Endothelial cell of umbilical vein (primary cell): Measurements from ENCODE around the gene IFT27. TPM values are rescaled to one million over a fixed set of nuclear protein-coding genes. Genes with fewer than 3 reads are reported as not detected.

Experiments
- BruUV-seq: library from RNA; stranded (reverse); fragments of 400-500 nt; replicated peaks from 2 replicates; lab custom pipeline; 2021; lab: Mats Ljungman, UMichigan
- CTCF ChIA-PET: fragments of 300-600, 350-600 bp; sonication (Branson Sonifier 250); formaldehyde crosslinking; loops from one replicate; lab custom pipeline; 2021; ENCODE audit warnings: antibody characterized with exemption, inconsistent platforms; lab: Charles Lee
- POLR2A ChIA-PET: fragments of 300-600, 350-600 bp; sonication (Branson Sonifier 250); formaldehyde crosslinking; loops from one replicate; lab custom pipeline; 2021; ENCODE audit warnings: antibody characterized with exemption, inconsistent platforms; lab: Charles Lee
- DNase-seq: peaks from one replicate; pipeline ENCODE4 v3.0.0-alpha.2; 2011; ENCODE audit warnings: low read depth, low spot score
- FAIRE-seq: peaks from 2 replicates; lab custom pipeline; 2011; peaks lifted over from hg19 to GRCh38; lab: Jason Lieb, UNC
- H2AFZ ChIP-seq: 2 replicates; pipeline ENCODE4 v1.6.0; 2012; ENCODE audit warnings: low read depth, low read length, control low read depth, inconsistent platforms
- H3K27ac ChIP-seq: 2 replicates; pipeline ENCODE4 v1.5.1; 2011; ENCODE audit warnings: low read depth, mild to moderate bottlenecking, control low read depth, low read length, moderate library complexity; ENCODE audit not compliant: insufficient read depth
- H3K27me3 ChIP-seq, 2 experiments: 2 replicates each; pipeline versions ENCODE4 v1.6.0 to v1.6.1; 2011; ENCODE audit warnings: low read length in 2 of 2, mixed read lengths in 1 of 2; ENCODE audit not compliant: control insufficient read depth in 2 of 2, insufficient read depth in 2 of 2
- H3K36me3 ChIP-seq, 2 experiments: 2 replicates in 1 of 2; 3 replicates in 1 of 2; pipeline ENCODE4 v1.5.1; 2011; ENCODE audit warnings: low read length in 2 of 2, mild to moderate bottlenecking in 1 of 2, moderate library complexity in 1 of 2; ENCODE audit not compliant: control insufficient read depth in 2 of 2, insufficient read depth in 2 of 2; ENCODE audit errors: extremely low read depth in 1 of 2
- H3K4me1 ChIP-seq: 3 replicates; pipeline ENCODE4 v1.5.1; 2011; ENCODE audit warnings: mild to moderate bottlenecking, low read length; ENCODE audit not compliant: control insufficient read depth, insufficient read depth; ENCODE audit errors: extremely low read depth
- H3K4me2 ChIP-seq: 2 replicates; pipeline ENCODE4 v1.6.1; 2011; ENCODE audit warnings: low read length, control low read depth, mixed read lengths; ENCODE audit not compliant: insufficient read depth
- H3K4me3 ChIP-seq, 3 experiments: fragments of 200-600 bp in 1 of 3; sonication (generic), shearing (Covaris generic) in 1 of 3; replicated peaks in 1 of 3; 2 replicates each; pipeline ENCODE4 v1.5.1; 2011 to 2016; ENCODE audit warnings: control low read depth in 3 of 3, low read length in 3 of 3, mild to moderate bottlenecking in 2 of 3, inconsistent platforms in 1 of 3, low read depth in 1 of 3, moderate library complexity in 1 of 3; ENCODE audit not compliant: insufficient read depth in 1 of 3
- H3K79me2 ChIP-seq: 2 replicates; pipeline ENCODE4 v1.6.0; 2012; ENCODE audit warnings: low read length, inconsistent platforms; ENCODE audit not compliant: control insufficient read depth, insufficient read depth
- H3K9ac ChIP-seq: replicated peaks from 2 replicates; pipeline ENCODE3; 2011; ENCODE audit warnings: low read length, control low read depth; ENCODE audit not compliant: insufficient read depth; ENCODE audit errors: extremely low read depth
- H3K9me1 ChIP-seq: replicated peaks from 3 replicates; pipeline ENCODE4 v1.6.0; 2011; ENCODE audit warnings: mild to moderate bottlenecking, low read length; ENCODE audit not compliant: control insufficient read depth, insufficient read depth; ENCODE audit errors: extremely low read depth
- H3K9me3 ChIP-seq: replicated peaks from 2 replicates; pipeline ENCODE4 v1.5.1; 2012; ENCODE audit warnings: low read length, inconsistent platforms; ENCODE audit not compliant: control insufficient read depth, insufficient read depth
- H4K20me1 ChIP-seq: replicated peaks from 2 replicates; pipeline ENCODE3; 2011; ENCODE audit warnings: mild to moderate bottlenecking, low read length; ENCODE audit not compliant: control insufficient read depth, insufficient read depth; ENCODE audit errors: extremely low read depth
- CTCF ChIP-seq, 2 donors: IDR thresholded peaks; 1 replicate in 1 of 2; 2 replicates in 1 of 2; pipeline ENCODE4 v1.5.1; 2011; ENCODE audit warnings: low read length in 2 of 2, mild to moderate bottlenecking in 2 of 2, moderate library complexity in 2 of 2, control low read depth in 1 of 2, inconsistent platforms in 1 of 2, low read depth in 1 of 2; ENCODE audit not compliant: insufficient read depth in 1 of 2; ENCODE audit errors: extremely low read depth in 1 of 2
- EZH2 ChIP-seq: IDR thresholded peaks from 2 replicates; pipeline ENCODE4 v1.6.1; 2012; ENCODE audit warnings: borderline replicate concordance, low read depth, mild to moderate bottlenecking, moderate library complexity, low read length, inconsistent platforms; ENCODE audit not compliant: severe bottlenecking
- FOS ChIP-seq: IDR thresholded peaks from 2 replicates; pipeline ENCODE4 v1.6.1; 2011; ENCODE audit warnings: mild to moderate bottlenecking, low read length, moderate library complexity, borderline replicate concordance; ENCODE audit not compliant: insufficient read depth
- GATA2 ChIP-seq: IDR thresholded peaks from 2 replicates; pipeline ENCODE4 v1.7.0; 2011; ENCODE audit warnings: low read depth, mild to moderate bottlenecking, moderate library complexity, mixed read lengths, low read length; ENCODE audit not compliant: insufficient read length, insufficient read depth
- JUN ChIP-seq: IDR thresholded peaks from 2 replicates; pipeline ENCODE4 v1.6.1; 2011; ENCODE audit warnings: borderline replicate concordance, low read depth; ENCODE audit not compliant: insufficient read length, insufficient read depth
- MAX ChIP-seq: IDR thresholded peaks from 2 replicates; pipeline ENCODE4 v1.6.1; 2011; ENCODE audit not compliant: insufficient read depth, insufficient read length
- MYC ChIP-seq: IDR thresholded peaks from one replicate; pipeline ENCODE4 v1.6.1; 2011; ENCODE audit warnings: mild to moderate bottlenecking, low read depth, low read length
- POLR2A ChIP-seq: IDR thresholded peaks from 2 replicates; pipeline ENCODE4 v1.6.1; 2012; ENCODE audit warnings: low read depth, mild to moderate bottlenecking, control low read depth, low read length
- POLR2AphosphoS5 ChIP-seq: IDR thresholded peaks from 2 replicates; pipeline ENCODE4 v1.6.1; 2012; ENCODE audit warnings: low read depth, mild to moderate bottlenecking, control low read depth, low read length, moderate library complexity; ENCODE audit not compliant: insufficient read depth
- dilution Hi-C: fragments of 300-500 bp; cut with MboI; formaldehyde crosslinking; loops from one replicate; pipeline ENCODE4 v1.15.0; 2019; ENCODE audit warnings: low sequenced_read_pairs; ENCODE audit not compliant: extremely low pct_ligation_motif_present
- intact Hi-C: fragments of 100-400 bp; cut with micrococcal nuclease; formaldehyde crosslinking; loops from one replicate; pipeline ENCODE4 v1.10.0; 2022
- polyA plus RNA-seq, 4 experiments: library from polyadenylated mRNA; depleted of rRNA in 3 of 4; stranded (reverse) in 3 of 4; unstranded in 1 of 4; fragments of >200 nt; gene quantifications; 2 replicates each; pipeline versions ENCODE4 v1.2.1 to v1.2.3, GENCODE V29; 2011 to 2012; ENCODE audit warnings: missing spikeins in 1 of 4
- total RNA-seq: library from RNA; stranded (reverse); gene quantifications from 2 replicates; pipeline ENCODE4 v1.2.3, GENCODE V29; 2021

Gene IFT27
- total and polyA plus RNA-seq, 2 donors (not counting 3 experiments of a cell fraction or from before 2014, with no cell fraction given): 29.9 to 33.7 TPM

GRCh38 chr22:36744791-36745190, 31.1 kb downstream of the IFT27 start:
- intact Hi-C loops: no loop called here
- H3K4me2 ChIP-seq: no peak overlapping the region
- dilution Hi-C loops: no loop called here
- H3K9me3 ChIP-seq: no peaks in the 10 kb centered on the region
- ChIA-PET POLR2A (no interaction called here), CTCF (interaction anchor here (1.0 to 1.3 kb wide), 3 partner anchors 8 to 37 kb away, joined by 4 to 5 read pairs (median 4); no protein-coding TSS in a partner anchor)
- no peak overlapping the region for H3K4me3 ChIP-seq
- H3K9me1 ChIP-seq: no peaks in the 10 kb centered on the region
- no peak overlapping the region for H3K9ac ChIP-seq
- TF ChIP-seq POLR2A (no peak), GATA2 (no peak), CTCF (IDR thresholded peaks at IDR 0.05; ENCODE audit: extremely low read depth in 1 of 2, insufficient read depth in 1 of 2, low read depth in 1 of 2, low read length in 2 of 2) (no peak), FOS (no peak), MYC (no peak), MAX (no peak), EZH2 (no peak), POLR2AphosphoS5 (no peak), JUN (no peak)
- no peak for FAIRE-seq
- no TSS peak for BruUV-seq
- no peaks in the 10 kb centered on the region for H3K36me3 ChIP-seq
- H3K27ac ChIP-seq: no peak overlapping the region
- DNase-seq: no peak
- H2AFZ ChIP-seq: no peak overlapping the region
- H3K27me3 ChIP-seq: peaks cover 0 to 1% of the 10 kb centered on the region in 2 experiments
- H3K79me2 ChIP-seq: no peaks in the 10 kb centered on the region
- no peaks in the 10 kb centered on the region for H4K20me1 ChIP-seq
- no peaks in the 10 kb centered on the region for H3K4me1 ChIP-seq
